ENCODE data around the gene NGFR.

Gene NGFR

DNA sequence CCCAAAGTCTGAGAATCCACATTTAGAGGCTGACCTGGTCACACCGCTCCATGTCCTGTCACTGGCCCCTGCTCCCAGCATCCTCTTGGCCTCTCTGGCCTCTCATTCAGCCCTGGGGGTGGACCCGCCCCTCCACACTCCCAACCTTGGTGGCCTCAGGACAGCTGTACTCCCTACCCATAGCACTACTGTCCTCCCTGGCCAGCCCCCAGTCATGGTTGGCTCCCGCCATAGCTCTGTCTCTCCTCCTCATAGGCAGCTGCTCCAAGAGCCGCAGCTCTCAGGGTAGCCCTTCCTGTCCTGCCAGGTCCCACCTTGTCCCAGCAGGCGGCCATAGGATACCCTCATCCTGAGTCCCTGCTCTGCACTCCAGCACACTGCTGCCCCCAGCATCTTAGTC is 42.4 kb upstream of the NGFR start:
- no peak overlapping the region for H3K27ac ChIP-seq (ENCODE audit: low read depth, low read length)
- TF ChIP-seq, protein P1, sequence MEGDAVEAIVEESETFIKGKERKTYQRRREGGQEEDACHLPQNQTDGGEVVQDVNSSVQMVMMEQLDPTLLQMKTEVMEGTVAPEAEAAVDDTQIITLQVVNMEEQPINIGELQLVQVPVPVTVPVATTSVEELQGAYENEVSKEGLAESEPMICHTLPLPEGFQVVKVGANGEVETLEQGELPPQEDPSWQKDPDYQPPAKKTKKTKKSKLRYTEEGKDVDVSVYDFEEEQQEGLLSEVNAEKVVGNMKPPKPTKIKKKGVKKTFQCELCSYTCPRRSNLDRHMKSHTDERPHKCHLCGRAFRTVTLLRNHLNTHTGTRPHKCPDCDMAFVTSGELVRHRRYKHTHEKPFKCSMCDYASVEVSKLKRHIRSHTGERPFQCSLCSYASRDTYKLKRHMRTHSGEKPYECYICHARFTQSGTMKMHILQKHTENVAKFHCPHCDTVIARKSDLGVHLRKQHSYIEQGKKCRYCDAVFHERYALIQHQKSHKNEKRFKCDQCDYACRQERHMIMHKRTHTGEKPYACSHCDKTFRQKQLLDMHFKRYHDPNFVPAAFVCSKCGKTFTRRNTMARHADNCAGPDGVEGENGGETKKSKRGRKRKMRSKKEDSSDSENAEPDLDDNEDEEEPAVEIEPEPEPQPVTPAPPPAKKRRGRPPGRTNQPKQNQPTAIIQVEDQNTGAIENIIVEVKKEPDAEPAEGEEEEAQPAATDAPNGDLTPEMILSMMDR (IDR thresholded peaks at IDR 0.05; ENCODE audit: low read depth, low read length, poor library complexity, severe bottlenecking) = no peak
- TF ChIP-seq EZH2phosphoT487 (IDR thresholded peaks at IDR 0.05; ENCODE audit: borderline replicate concordance, low read length) = no peak

DNA sequence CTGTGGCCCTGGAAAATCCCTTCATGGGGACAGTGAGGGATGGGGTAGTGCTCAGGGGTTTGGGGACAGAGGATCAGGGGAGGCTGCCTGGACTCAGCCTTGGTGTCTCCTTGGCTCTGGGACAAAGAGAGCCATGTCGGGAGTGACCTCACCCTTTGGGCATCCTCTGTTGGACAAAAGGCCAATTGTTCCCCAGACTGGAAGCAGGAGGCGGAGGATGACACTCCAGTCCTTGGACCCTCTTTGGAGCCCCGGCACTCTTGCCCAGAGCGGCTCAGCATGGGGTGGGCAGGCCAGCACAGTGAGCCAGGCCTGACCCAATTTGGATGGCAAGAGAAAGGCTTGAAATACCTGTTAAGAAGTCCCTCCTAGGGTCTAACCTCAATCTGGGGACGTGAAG is 41.0 kb upstream of the NGFR start:
- no peak overlapping the region for H3K27ac ChIP-seq (ENCODE audit: low read depth, low read length)
- peaks cover 5% of the 10 kb centered on the region for H3K4me1 ChIP-seq (ENCODE audit: control insufficient read depth, low read length)
- no peaks in the 10 kb centered on the region for H3K36me3 ChIP-seq (ENCODE audit: control insufficient read depth, low read length)
- H3K9me3 ChIP-seq (ENCODE audit: control insufficient read depth, insufficient read depth, low read length) = no peaks in the 10 kb centered on the region
- no peaks in the 10 kb centered on the region for H4K20me1 ChIP-seq (ENCODE audit: control insufficient read depth, insufficient read depth, low read depth, low read length)
- peaks cover 21% of the 10 kb centered on the region for H3K27me3 ChIP-seq (ENCODE audit: control insufficient read depth, low read length)
- H3K4me2 ChIP-seq (ENCODE audit: low read length) = no peak overlapping the region
- H3K4me3 ChIP-seq (ENCODE audit: low read length) = no peak overlapping the region
- TF ChIP-seq EZH2phosphoT487 (IDR thresholded peaks at IDR 0.05; ENCODE audit: borderline replicate concordance, low read length) = no peak
- TF ChIP-seq, protein P1 (IDR thresholded peaks at IDR 0.05; ENCODE audit: low read depth, low read length, poor library complexity, severe bottlenecking) = no peak
- no peaks in the 10 kb centered on the region for H3K79me2 ChIP-seq (ENCODE audit: control insufficient read depth, low read length)
- no peaks in the 10 kb centered on the region for H3K9me2 ChIP-seq (replicated peaks; ENCODE audit: control insufficient read depth, low read length)
- no peaks in the 10 kb centered on the region for H3F3A ChIP-seq (ENCODE audit: control insufficient read depth, insufficient read depth)

More for the DNA sequence above, 42.4 kb upstream of the NGFR start:
- Histone ChIP-seq H3K79me2 (ENCODE audit: control insufficient read depth, low read length) (no peaks in the 10 kb centered on the region), H4K20me1 (ENCODE audit: control insufficient read depth, insufficient read depth, low read depth, low read length) (no peaks in the 10 kb centered on the region), H3K36me3 (ENCODE audit: control insufficient read depth, low read length) (no peaks in the 10 kb centered on the region), H3K4me1 (ENCODE audit: control insufficient read depth, low read length) (peaks cover 5% of the 10 kb centered on the region), H3K4me2 (ENCODE audit: low read length) (no peak overlapping the region), H3F3A (ENCODE audit: control insufficient read depth, insufficient read depth) (no peaks in the 10 kb centered on the region), H3K4me3 (ENCODE audit: low read length) (no peak overlapping the region), H3K9me3 (ENCODE audit: control insufficient read depth, insufficient read depth, low read length) (no peaks in the 10 kb centered on the region), H3K27me3 (ENCODE audit: control insufficient read depth, low read length) (peaks cover 17% of the 10 kb centered on the region; the same call in 1 of the 2 replicates), H3K9me2 (replicated peaks; ENCODE audit: control insufficient read depth, low read length) (no peaks in the 10 kb centered on the region)

DNA sequence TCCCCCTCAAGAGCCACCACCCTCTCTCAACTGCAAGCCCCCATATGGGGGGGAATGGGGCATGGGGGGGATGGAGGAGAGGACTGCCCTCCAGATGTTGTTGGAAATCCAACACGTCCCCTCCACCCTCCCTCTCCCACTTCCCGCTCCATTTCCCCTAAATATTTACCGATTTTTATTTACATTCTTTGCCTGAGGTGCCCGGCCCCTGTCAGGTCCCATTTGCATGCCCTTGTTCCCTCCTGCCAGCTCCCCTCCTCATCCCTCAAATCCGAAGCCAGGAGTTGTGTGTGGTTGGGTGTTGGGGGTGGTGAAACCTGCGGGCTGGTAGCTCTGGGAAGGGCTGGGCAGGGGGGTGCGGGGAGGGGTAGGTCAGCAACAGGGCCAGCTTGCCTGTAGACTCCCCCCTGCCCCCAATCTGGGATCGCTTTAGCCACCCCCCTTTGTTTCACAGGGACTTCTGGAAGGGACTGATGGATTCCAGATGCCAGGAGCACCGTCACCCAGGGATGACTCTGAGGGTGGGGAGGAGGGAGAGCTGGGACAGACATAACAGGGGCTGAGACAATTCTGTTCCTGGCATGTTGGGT is 39.7 kb upstream of the NGFR start:
- Histone ChIP-seq H3F3A (ENCODE audit: control insufficient read depth, insufficient read depth) (no peaks in the 10 kb centered on the region), H3K4me2 (ENCODE audit: low read length) (no peak overlapping the region), H3K4me3 (ENCODE audit: low read length) (no peak overlapping the region), H4K20me1 (ENCODE audit: control insufficient read depth, insufficient read depth, low read depth, low read length) (no peaks in the 10 kb centered on the region), H3K79me2 (ENCODE audit: control insufficient read depth, low read length) (no peaks in the 10 kb centered on the region), H3K4me1 (ENCODE audit: control insufficient read depth, low read length) (peaks cover 5% of the 10 kb centered on the region), H3K9me3 (ENCODE audit: control insufficient read depth, insufficient read depth, low read length) (no peaks in the 10 kb centered on the region), H3K27me3 (ENCODE audit: control insufficient read depth, low read length) (peaks cover 33% of the 10 kb centered on the region), H3K36me3 (ENCODE audit: control insufficient read depth, low read length) (no peaks in the 10 kb centered on the region), H3K9me2 (replicated peaks; ENCODE audit: control insufficient read depth, low read length) (no peaks in the 10 kb centered on the region), H3K27ac (ENCODE audit: low read depth, low read length) (no peak overlapping the region)
- TF ChIP-seq, protein P1 (IDR thresholded peaks at IDR 0.05; ENCODE audit: low read depth, low read length, poor library complexity, severe bottlenecking) = no peak
- no peak for TF ChIP-seq EZH2phosphoT487 (IDR thresholded peaks at IDR 0.05; ENCODE audit: borderline replicate concordance, low read length)
